Measurements from ENCODE around the gene RNF34. TPM values are rescaled to one million over a fixed set of nuclear protein-coding genes. Genes with fewer than 3 reads are reported as not detected.

The RNF34 gene
- total RNA-seq, 1 experiment from 2014 or later, result 66.4 TPM

GRCh38 chr12:121451961-121452339 is 52.0 kb downstream of the RNF34 start:
- H3K79me1 ChIP-seq (ENCODE audit: insufficient read depth, low read depth, low read length, poor library complexity, severe bottlenecking), result peaks cover 15% of the 10 kb centered on the region
- no peak overlapping the region for H2BK5ac ChIP-seq (ENCODE audit: insufficient read length, low read length)
- no peak overlapping the region for H2AK5ac ChIP-seq (ENCODE audit: insufficient read length, low read length)
- H3K27ac ChIP-seq (ENCODE audit: insufficient read length, low read depth, low read length), result no peak overlapping the region
- H3K4me3 Mint-ChIP-seq, result no peak overlapping the region
- no peaks in the 10 kb centered on the region for H3K27me3 ChIP-seq (ENCODE audit: insufficient read depth, low read length)
- H3K4me1 Mint-ChIP-seq, result peaks cover 11 to 16% of the 10 kb centered on the region in 2 experiments
- H3K9ac ChIP-seq (ENCODE audit: extremely low read depth, insufficient read length, low read length), result no peak overlapping the region
- H2BK120ac ChIP-seq (ENCODE audit: low read depth, low read length, poor library complexity, severe bottlenecking), result no peak overlapping the region
- H3K23me2 ChIP-seq (ENCODE audit: insufficient read length, low read depth, low read length, poor library complexity, severe bottlenecking), result no peaks in the 10 kb centered on the region
- H3T11ph ChIP-seq (ENCODE audit: low read length), result no peak overlapping the region
- no peak overlapping the region for H2BK20ac ChIP-seq (ENCODE audit: low read depth, low read length, poor library complexity, severe bottlenecking)
- H3K79me2 ChIP-seq (ENCODE audit: insufficient read depth, low read length), result peaks cover 3% of the 10 kb centered on the region; the same call in 1 of the 2 replicates
- H3K56ac ChIP-seq (ENCODE audit: insufficient read length, low read depth, low read length), result no peak overlapping the region
- H3K4ac ChIP-seq (ENCODE audit: low read depth, low read length), result no peak overlapping the region
- H3K27ac Mint-ChIP-seq, result no peak overlapping the region
- H3K23ac ChIP-seq (ENCODE audit: insufficient read length, low read depth, low read length), result no peak overlapping the region
- H3K9me3 Mint-ChIP-seq, result no peaks in the 10 kb centered on the region
- H2BK12ac ChIP-seq (ENCODE audit: insufficient read length, low read depth, low read length), result no peak overlapping the region
- H3K18ac ChIP-seq (ENCODE audit: insufficient read length, low read depth, low read length), result no peak overlapping the region
- no peak for DNase-seq
- TF ChIP-seq, protein P1, sequence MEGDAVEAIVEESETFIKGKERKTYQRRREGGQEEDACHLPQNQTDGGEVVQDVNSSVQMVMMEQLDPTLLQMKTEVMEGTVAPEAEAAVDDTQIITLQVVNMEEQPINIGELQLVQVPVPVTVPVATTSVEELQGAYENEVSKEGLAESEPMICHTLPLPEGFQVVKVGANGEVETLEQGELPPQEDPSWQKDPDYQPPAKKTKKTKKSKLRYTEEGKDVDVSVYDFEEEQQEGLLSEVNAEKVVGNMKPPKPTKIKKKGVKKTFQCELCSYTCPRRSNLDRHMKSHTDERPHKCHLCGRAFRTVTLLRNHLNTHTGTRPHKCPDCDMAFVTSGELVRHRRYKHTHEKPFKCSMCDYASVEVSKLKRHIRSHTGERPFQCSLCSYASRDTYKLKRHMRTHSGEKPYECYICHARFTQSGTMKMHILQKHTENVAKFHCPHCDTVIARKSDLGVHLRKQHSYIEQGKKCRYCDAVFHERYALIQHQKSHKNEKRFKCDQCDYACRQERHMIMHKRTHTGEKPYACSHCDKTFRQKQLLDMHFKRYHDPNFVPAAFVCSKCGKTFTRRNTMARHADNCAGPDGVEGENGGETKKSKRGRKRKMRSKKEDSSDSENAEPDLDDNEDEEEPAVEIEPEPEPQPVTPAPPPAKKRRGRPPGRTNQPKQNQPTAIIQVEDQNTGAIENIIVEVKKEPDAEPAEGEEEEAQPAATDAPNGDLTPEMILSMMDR (conservative IDR thresholded peaks at IDR 0.05), result no peak
- no peaks in the 10 kb centered on the region for H3K9me3 ChIP-seq (ENCODE audit: control insufficient read depth, low read depth, low read length)
- H4K91ac ChIP-seq (ENCODE audit: insufficient read length, low read depth, low read length), result no peak overlapping the region
- no peak overlapping the region for H2BK15ac ChIP-seq (ENCODE audit: low read depth, low read length)
- H4K20me1 ChIP-seq (ENCODE audit: control insufficient read depth, insufficient read depth, insufficient read length), result no peaks in the 10 kb centered on the region
- H4K5ac ChIP-seq (ENCODE audit: insufficient read length, low read depth, low read length), result no peak overlapping the region
- no peak overlapping the region for H3K4me2 ChIP-seq (ENCODE audit: insufficient read depth, insufficient read length, low read length)
- H3K14ac ChIP-seq (ENCODE audit: insufficient read depth, low read length), result no peak overlapping the region
- no CpG with 5 or more reads among the region's 4 CpGs for WGBS (ENCODE audit: extremely low coverage, insufficient read length, low lambda C conversion rate)
- no peaks in the 10 kb centered on the region for H3K4me1 ChIP-seq (ENCODE audit: insufficient read depth, low read length)
- H2AFZ ChIP-seq (ENCODE audit: low read length), result no peak overlapping the region
- peaks cover 9 to 43% (median 25%) of the 10 kb centered on the region in 3 experiments; a peak in 6 of 7 replicates for H3K36me3 Mint-ChIP-seq (ENCODE audit: insufficient read depth in 1 of 3, low read depth in 3 of 3)
- no peak overlapping the region for H4K8ac ChIP-seq (replicated peaks; ENCODE audit: insufficient read length, low read depth, low read length)
- no peaks in the 10 kb centered on the region; the same call in 1 of the 2 replicates for H3K27me3 Mint-ChIP-seq (ENCODE audit: low read depth)

Data from H9 (cell line).